Right renal cortex interstitium (tissue), 3 donors: ENCODE data around the gene LRP1. TPM values are rescaled to one million over a fixed set of nuclear protein-coding genes. Genes with fewer than 3 reads are reported as not detected.

Experiments
- DNase-seq, 3 donors: peaks; one replicate each; pipeline ENCODE4 v3.0.0-alpha.2; 2013; ENCODE audit warnings: low read depth in 3 of 3, low spot score in 2 of 3
- polyA plus RNA-seq, 3 donors: library from polyadenylated mRNA; unstranded; fragments of 120-200 nt; gene quantifications; one replicate each; pipeline ENCODE4 v1.2.1, GENCODE V29; 2013; ENCODE audit not compliant: insufficient read length in 3 of 3

Gene LRP1
- polyA plus RNA-seq, result 10 to 100 TPM; 58.5 to 69.2 (median 60.0) TPM

GRCh38 chr12:57127726-57128518 is at the start of gene LRP1:
TSS of gene LRP1 (plus strand) at chr12:57128483. CDS start at chr12:57128965, 482 bp downstream.
- DNase-seq, result peak in 1 of 3 donors; percentile 69

GRCh38 chr12:57078519-57079404 is 49.5 kb upstream of the LRP1 start, which contains the start of gene NEMP1:
TSS of gene NEMP1 (minus strand) at chr12:57078791. CDS start at chr12:57078745, 46 bp downstream.
- DNase-seq, result peak; percentile 98 to 100 (median 100)

GRCh38 chr12:57079821-57080220 is 48.5 kb upstream of the LRP1 start:
- DNase-seq, result no peak

GRCh38 chr12:57080855-57081254 is 47.4 kb upstream of the LRP1 start:
- DNase-seq, result no peak

GRCh38 chr12:57085999-57086492 is 42.2 kb upstream of the LRP1 start:
- DNase-seq, result peak in 1 of 3 donors; percentile 68

- peak in 1 of 3 donors; percentile 71 for DNase-seq
These were observed 41.7 kb upstream of the LRP1 start for GRCh38 chr12:57086493-57087009.

GRCh38 chr12:57087010-57087690 is 41.1 kb upstream of the LRP1 start:
- peak in 1 of 3 donors; percentile 72 for DNase-seq

- DNase-seq, result peak; percentile 80 to 88 (median 85)
These were observed 40.5 kb upstream of the LRP1 start for GRCh38 chr12:57087691-57088353.

- peak; percentile 82 to 90 (median 86) for DNase-seq
These were observed 39.7 kb upstream of the LRP1 start, which contains the start of gene NAB2 for GRCh38 chr12:57088354-57089270. TSS of gene NAB2 (plus strand) at chr12:57089114. CDS start at chr12:57089272, 158 bp downstream.

- DNase-seq, result no peak
These were observed 38.7 kb upstream of the LRP1 start for GRCh38 chr12:57089271-57090245.

- no peak for DNase-seq
These were observed 37.8 kb upstream of the LRP1 start for GRCh38 chr12:57090490-57090889.

GRCh38 chr12:57090924-57091637 is 37.2 kb upstream of the LRP1 start:
- no peak for DNase-seq

- no peak for DNase-seq
These were observed 36.4 kb upstream of the LRP1 start for GRCh38 chr12:57091638-57092528.

GRCh38 chr12:57092529-57092862 is 35.8 kb upstream of the LRP1 start:
- DNase-seq, result no peak

- no peak for DNase-seq
These were observed 35.3 kb upstream of the LRP1 start for GRCh38 chr12:57092876-57093414.
